Activated T-cell treated with anti-CD3 and anti-CD28 coated beads, Interleukin-2, amount 50 U/mL, for 24 hours (primary cell): Measurements from ENCODE around the gene RAI1.
"Not testable (repeated sequence)": the region's sequence is repeated elsewhere in the genome, so short reads cannot be mapped to it uniquely, and the experiment has no call there.

Source experiments
- DNase-seq: peaks from one replicate; pipeline ENCODE4 v3.0.0-alpha.2; 2020
- H3K27ac Mint-ChIP-seq: 2 replicates; pipeline ENCODE4 v1.8.0; 2020; ENCODE audit warnings: mild to moderate bottlenecking, mixed read lengths
- H3K27me3 Mint-ChIP-seq: 2 replicates; pipeline ENCODE4 v1.8.0; 2020; ENCODE audit warnings: mixed read lengths
- H3K36me3 Mint-ChIP-seq: 2 replicates; pipeline ENCODE4 v1.8.0; 2020; ENCODE audit warnings: low read depth, mixed read lengths
- H3K4me1 Mint-ChIP-seq: 2 replicates; pipeline ENCODE4 v1.8.0; 2020; ENCODE audit warnings: low read depth, mixed read lengths
- H3K4me3 Mint-ChIP-seq: 2 replicates; pipeline ENCODE4 v1.8.0; 2020; ENCODE audit warnings: mild to moderate bottlenecking, moderate library complexity, mixed read lengths
- H3K9me3 Mint-ChIP-seq: 2 replicates; pipeline ENCODE4 v1.8.0; 2020; ENCODE audit warnings: mixed read lengths

The RAI1 gene

DNA sequence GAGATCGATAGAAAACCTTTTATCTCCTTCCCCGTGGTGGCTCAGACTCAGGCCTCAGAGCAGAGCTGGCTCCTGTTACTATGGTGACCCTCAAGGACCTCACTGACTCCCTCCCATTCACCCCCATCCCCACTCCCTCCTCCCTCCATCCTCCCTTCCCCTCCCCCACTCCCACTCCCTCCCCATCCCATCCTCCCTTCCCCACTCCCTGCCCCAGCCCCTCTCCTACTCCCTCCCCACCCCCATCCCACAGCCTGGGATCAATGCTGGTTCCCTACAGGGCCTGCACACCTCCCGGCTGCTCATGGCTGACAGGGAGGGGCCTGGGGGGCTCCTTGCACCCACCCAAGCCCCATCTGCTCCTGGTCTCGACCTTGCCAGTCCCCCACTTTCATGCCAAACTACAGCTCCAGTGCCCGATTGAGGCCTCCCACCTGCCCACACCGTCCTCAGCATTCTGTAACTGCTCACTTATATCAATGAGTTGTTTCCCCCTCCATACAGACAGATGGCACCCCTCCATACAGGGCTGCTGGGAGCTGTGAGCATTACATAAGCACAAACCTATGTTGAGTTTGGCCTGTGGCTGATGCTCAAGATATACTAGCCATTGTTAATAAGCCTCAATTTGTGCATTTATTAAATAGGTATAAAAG, 11.6 kb upstream of the RAI1 start:
- no peaks in the 10 kb centered on the region for H3K9me3 Mint-ChIP-seq
- DNase-seq = no peak
- no peak overlapping the region for H3K27ac Mint-ChIP-seq

GRCh38 chr17:17670701-17671305, 10.5 kb upstream of the RAI1 start:
- no peaks in the 10 kb centered on the region for H3K36me3 Mint-ChIP-seq
- H3K4me3 Mint-ChIP-seq = no peak overlapping the region
- H3K27me3 Mint-ChIP-seq = no peaks in the 10 kb centered on the region
- DNase-seq = no peak
- H3K27ac Mint-ChIP-seq = no peak overlapping the region
- H3K4me1 Mint-ChIP-seq = peaks cover 12% of the 10 kb centered on the region
- no peaks in the 10 kb centered on the region for H3K9me3 Mint-ChIP-seq

More for the DNA sequence above, 11.6 kb upstream of the RAI1 start:
- no peak overlapping the region for H3K4me3 Mint-ChIP-seq
- no peaks in the 10 kb centered on the region for H3K27me3 Mint-ChIP-seq
- peaks cover 11% of the 10 kb centered on the region for H3K4me1 Mint-ChIP-seq
- H3K36me3 Mint-ChIP-seq = no peaks in the 10 kb centered on the region

DNA sequence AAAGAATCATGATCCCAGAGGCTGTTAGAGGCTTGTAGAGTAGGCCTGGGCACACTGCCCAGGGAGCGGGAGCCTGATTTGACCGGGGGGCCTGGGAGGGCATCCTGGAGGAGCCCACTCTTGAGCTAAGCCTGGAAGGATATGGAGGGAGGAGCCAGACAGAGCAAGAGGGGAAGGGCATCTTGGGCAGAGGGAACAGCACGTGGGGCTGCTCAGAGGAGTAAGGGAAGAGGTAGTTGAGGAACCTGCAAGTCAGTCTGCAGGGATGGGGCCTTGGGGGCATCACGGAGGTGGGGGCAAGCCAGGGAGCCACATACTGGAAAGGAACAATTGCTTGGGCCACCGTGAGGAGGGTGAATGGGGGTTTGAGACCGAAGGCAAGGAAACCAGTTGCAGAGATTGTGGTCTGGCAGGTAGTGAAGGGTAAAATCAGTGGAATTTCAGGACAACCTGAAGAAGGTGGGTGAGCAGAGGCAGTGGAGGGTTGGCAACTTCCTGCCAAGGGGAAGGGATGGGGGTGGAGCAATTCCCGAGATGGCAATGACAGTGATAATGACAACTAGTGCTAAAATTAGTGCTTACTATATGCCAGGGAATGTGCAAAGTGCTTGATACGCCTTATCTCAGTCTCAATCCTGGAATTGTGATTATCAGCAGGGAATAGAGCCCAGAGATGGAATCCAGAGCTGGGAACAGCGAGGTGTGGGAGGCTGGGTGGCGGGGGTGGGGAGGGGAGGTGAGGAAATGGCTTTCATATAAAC, 9.7 kb upstream of the RAI1 start:
- H3K27me3 Mint-ChIP-seq = no peaks in the 10 kb centered on the region
- no peak overlapping the region for H3K4me3 Mint-ChIP-seq

GRCh38 chr17:17672453-17673368, 8.5 kb upstream of the RAI1 start:
- DNase-seq = no peak
- no peak overlapping the region for H3K4me3 Mint-ChIP-seq
- no peaks in the 10 kb centered on the region for H3K36me3 Mint-ChIP-seq
- no peaks in the 10 kb centered on the region for H3K27me3 Mint-ChIP-seq
- H3K27ac Mint-ChIP-seq = no peak overlapping the region
- no peaks in the 10 kb centered on the region for H3K9me3 Mint-ChIP-seq
- peaks cover 26% of the 10 kb centered on the region for H3K4me1 Mint-ChIP-seq

More for the DNA sequence above, 9.7 kb upstream of the RAI1 start:
- no peak for DNase-seq
- H3K4me1 Mint-ChIP-seq = peaks cover 19% of the 10 kb centered on the region
- no peaks in the 10 kb centered on the region for H3K36me3 Mint-ChIP-seq
- no peak overlapping the region for H3K27ac Mint-ChIP-seq
- H3K9me3 Mint-ChIP-seq = no peaks in the 10 kb centered on the region

GRCh38 chr17:17675416-17675815, 5.8 kb upstream of the RAI1 start:
- no peak for DNase-seq
- H3K27ac Mint-ChIP-seq = no peak overlapping the region
- peaks cover 26% of the 10 kb centered on the region for H3K4me1 Mint-ChIP-seq
- H3K36me3 Mint-ChIP-seq = no peaks in the 10 kb centered on the region
- no peaks in the 10 kb centered on the region for H3K9me3 Mint-ChIP-seq
- H3K4me3 Mint-ChIP-seq = no peak overlapping the region
- no peaks in the 10 kb centered on the region for H3K27me3 Mint-ChIP-seq

DNA sequence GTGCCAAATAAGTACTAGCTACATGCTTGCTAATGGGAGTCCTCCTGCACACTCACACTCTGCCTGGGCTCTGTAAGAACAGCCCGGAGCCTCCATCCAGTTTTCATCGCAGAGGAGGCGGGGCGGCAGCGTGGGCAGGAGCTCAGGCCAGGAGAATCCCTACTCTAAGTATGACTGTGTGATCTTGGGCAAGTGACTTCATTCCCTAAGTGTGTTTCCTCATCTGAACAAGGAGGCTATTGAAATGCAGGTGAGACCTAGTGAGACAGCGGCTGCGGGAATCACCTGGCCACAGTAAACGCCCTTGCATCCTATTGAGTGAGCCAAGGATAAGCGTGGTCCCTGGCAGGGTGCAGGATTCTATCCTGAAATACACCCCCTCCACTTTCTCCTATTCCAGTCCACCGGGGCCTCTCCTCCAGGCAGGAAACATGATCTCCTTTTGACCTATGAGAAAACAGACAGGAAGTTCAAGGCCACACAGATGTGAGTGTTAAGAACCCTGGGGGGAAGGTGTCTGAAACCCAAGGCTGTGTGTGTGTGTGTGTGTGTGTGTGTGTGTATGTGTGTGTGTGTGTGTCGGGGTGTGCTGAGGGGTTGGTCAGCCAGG, 5.2 kb upstream of the RAI1 start:
- Mint-ChIP-seq H3K36me3 (no peaks in the 10 kb centered on the region), H3K4me1 (peaks cover 28% of the 10 kb centered on the region), H3K4me3 (no peak overlapping the region), H3K9me3 (no peaks in the 10 kb centered on the region), H3K27ac (peak overlapping the region; percentile 13), H3K27me3 (no peaks in the 10 kb centered on the region)
- no peak for DNase-seq

GRCh38 chr17:17676752-17677151, 4.5 kb upstream of the RAI1 start:
- H3K27me3 Mint-ChIP-seq = no peaks in the 10 kb centered on the region
- H3K4me3 Mint-ChIP-seq = no peak overlapping the region
- DNase-seq = no peak
- peaks cover 28% of the 10 kb centered on the region for H3K4me1 Mint-ChIP-seq
- H3K36me3 Mint-ChIP-seq = no peaks in the 10 kb centered on the region
- no peaks in the 10 kb centered on the region for H3K9me3 Mint-ChIP-seq
- H3K27ac Mint-ChIP-seq = no peak overlapping the region

- no peak for DNase-seq
- no peaks in the 10 kb centered on the region for H3K9me3 Mint-ChIP-seq
- H3K36me3 Mint-ChIP-seq = peaks cover 4% of the 10 kb centered on the region
- no peaks in the 10 kb centered on the region for H3K27me3 Mint-ChIP-seq
- H3K4me3 Mint-ChIP-seq = no peak overlapping the region
- H3K27ac Mint-ChIP-seq = no peak overlapping the region
- peaks cover 25% of the 10 kb centered on the region for H3K4me1 Mint-ChIP-seq
Observed at GRCh38 chr17:17677299-17678040, 3.8 kb upstream of the RAI1 start.

GRCh38 chr17:17678063-17678699, 3.1 kb upstream of the RAI1 start:
- not testable (repeated sequence) for H3K27ac Mint-ChIP-seq, H3K36me3 Mint-ChIP-seq, H3K4me3 Mint-ChIP-seq, H3K27me3 Mint-ChIP-seq, DNase-seq, H3K9me3 Mint-ChIP-seq
- H3K4me1 Mint-ChIP-seq = peaks cover 22% of the 10 kb centered on the region

- Mint-ChIP-seq H3K27ac (no peak overlapping the region), H3K27me3 (no peaks in the 10 kb centered on the region)
Observed at GRCh38 chr17:17679243-17679642, 2.0 kb upstream of the RAI1 start.

DNA sequence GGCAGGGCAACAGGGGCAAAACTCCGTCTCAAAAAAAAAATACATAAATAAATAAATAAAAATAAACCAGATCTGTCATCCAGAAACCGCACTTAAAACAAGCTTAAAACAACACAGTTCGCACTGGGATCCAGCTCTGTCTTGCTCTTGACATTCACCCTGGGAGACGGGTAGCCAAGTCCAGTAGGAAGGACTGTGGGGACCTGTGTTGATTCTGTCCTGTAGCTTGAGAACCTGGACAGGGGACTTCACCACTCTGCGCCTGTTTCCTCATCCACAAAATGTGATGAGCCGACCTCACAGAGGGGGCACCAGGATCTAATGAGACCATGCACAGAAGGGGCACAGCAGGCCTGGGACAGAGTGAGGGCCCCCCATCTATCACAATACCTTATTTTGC, 1.5 kb upstream of the RAI1 start:
- Mint-ChIP-seq H3K36me3 (peaks cover 13% of the 10 kb centered on the region), H3K27me3 (no peaks in the 10 kb centered on the region), H3K4me3 (no peak overlapping the region), H3K27ac (no peak overlapping the region), H3K9me3 (no peaks in the 10 kb centered on the region), H3K4me1 (peaks cover 35% of the 10 kb centered on the region)
- no peak for DNase-seq

More at GRCh38 chr17:17679243-17679642, 2.0 kb upstream of the RAI1 start:
- Mint-ChIP-seq H3K4me3 (no peak overlapping the region), H3K36me3 (peaks cover 10% of the 10 kb centered on the region), H3K9me3 (no peaks in the 10 kb centered on the region), H3K4me1 (peaks cover 31% of the 10 kb centered on the region)
- no peak for DNase-seq

GRCh38 chr17:17680477-17681186, 626 bp upstream of the RAI1 start:
- H3K27ac Mint-ChIP-seq = peak overlapping the region; percentile 28
- peaks cover 43% of the 10 kb centered on the region for H3K4me1 Mint-ChIP-seq
- no peaks in the 10 kb centered on the region for H3K9me3 Mint-ChIP-seq
- peaks cover 19% of the 10 kb centered on the region for H3K36me3 Mint-ChIP-seq
- no peaks in the 10 kb centered on the region for H3K27me3 Mint-ChIP-seq
- H3K4me3 Mint-ChIP-seq = peak overlapping the region; percentile 41
- no peak for DNase-seq
